NOMO-1 treated with DMSO at 0.1 percent for 48 hours (cell line): ENCODE measurements around the gene PELI1.
"Not testable (repeated sequence)": the region's sequence is repeated elsewhere in the genome, so short reads cannot be mapped to it uniquely, and the experiment has no call there.

Experiments
- DNase-seq: peaks from one replicate; lab custom pipeline; 2025; ENCODE audit not compliant: unreplicated experiment; lab: John Stamatoyannopoulos, UW

PELI1 gene

GRCh38 chr2:64124168-64124567 is 20.1 kb downstream of the PELI1 start:
- no peak for DNase-seq

GRCh38 chr2:64123740-64124139 is 20.5 kb downstream of the PELI1 start:
- no peak for DNase-seq

- DNase-seq, result no peak
Observed at GRCh38 chr2:64122358-64122757, 21.9 kb downstream of the PELI1 start.

- no peak for DNase-seq
Observed at GRCh38 chr2:64120928-64121327, 23.3 kb downstream of the PELI1 start.

- DNase-seq, result no peak
Observed at GRCh38 chr2:64120008-64120407, 24.2 kb downstream of the PELI1 start.

GRCh38 chr2:64119369-64119768 is 24.9 kb downstream of the PELI1 start:
- DNase-seq, result no peak

GRCh38 chr2:64115808-64116598 is 28.2 kb downstream of the PELI1 start:
- peak; percentile 26 for DNase-seq

GRCh38 chr2:64114912-64115277 is 29.3 kb downstream of the PELI1 start:
- DNase-seq, result no peak

GRCh38 chr2:64114063-64114911 is 29.9 kb downstream of the PELI1 start:
- DNase-seq, result peak; percentile 37

GRCh38 chr2:64112016-64112415 is 32.2 kb downstream of the PELI1 start:
- DNase-seq, result no peak

- no peak for DNase-seq
Observed at GRCh38 chr2:64111426-64111825, 32.8 kb downstream of the PELI1 start.

GRCh38 chr2:64108666-64109241 is 35.5 kb downstream of the PELI1 start:
- DNase-seq, result no peak

- DNase-seq, result no peak
Observed at GRCh38 chr2:64106481-64106880, 37.7 kb downstream of the PELI1 start.

- DNase-seq, result peak; percentile 72
Observed at GRCh38 chr2:64105670-64106461, 38.4 kb downstream of the PELI1 start.

GRCh38 chr2:64104933-64105332 is 39.3 kb downstream of the PELI1 start:
- DNase-seq, result peak; percentile 24

GRCh38 chr2:64102736-64103135 is 41.5 kb downstream of the PELI1 start:
- DNase-seq, result not testable (repeated sequence)

- DNase-seq, result no peak
Observed at GRCh38 chr2:64101141-64101591, 43.1 kb downstream of the PELI1 start.

GRCh38 chr2:64100584-64100983 is 43.6 kb downstream of the PELI1 start:
- DNase-seq, result not testable (repeated sequence)

GRCh38 chr2:64094663-64095382 is 49.4 kb downstream of the PELI1 start:
- no peak for DNase-seq

- no peak for DNase-seq
Observed at GRCh38 chr2:64093341-64093740, 50.9 kb downstream of the PELI1 start.
